HepG2 (cell line): ENCODE data around the gene CPS1. TPM values are rescaled to one million over a fixed set of nuclear protein-coding genes. Genes with fewer than 3 reads are reported as not detected.

ENCODE experiments used
- ARID5B ChIP-seq: IDR thresholded peaks from 2 replicates; pipeline ENCODE4 v1.4.0; 2020; ENCODE audit warnings: mild to moderate bottlenecking, missing genetic modification reagents
- ATF3 ChIP-seq: sonication (generic); formaldehyde crosslinking; IDR thresholded peaks from 2 replicates; pipeline ENCODE4 v1.4.0; 2020; ENCODE audit warnings: missing genetic modification reagents
- CEBPB ChIP-seq: IDR thresholded peaks from 2 replicates; pipeline ENCODE4 v1.6.1; 2011; ENCODE audit warnings: low read depth, low read length, improper control_type of control experiment, borderline replicate concordance
- E2F5 ChIP-seq: sonication (generic); formaldehyde crosslinking; conservative IDR thresholded peaks from 2 replicates; pipeline ENCODE4 v1.4.0; 2020; ENCODE audit warnings: missing genetic modification reagents
- KDM5A ChIP-seq: fragments of 200-600 bp; sonication (generic); IDR thresholded peaks from 2 replicates; pipeline ENCODE4 v1.7.0; 2018; ENCODE audit warnings: antibody characterized with exemption, mild to moderate bottlenecking, low read length, borderline replicate concordance
- MED13 ChIP-seq: sonication (generic); formaldehyde crosslinking; IDR thresholded peaks from 2 replicates; pipeline ENCODE4 v1.5.0; 2020; ENCODE audit warnings: missing genetic modification reagents
- MYC ChIP-seq: sonication (generic); formaldehyde crosslinking; IDR thresholded peaks from 2 replicates; pipeline ENCODE4 v1.9.0; 2021; ENCODE audit warnings: missing genetic modification reagents, borderline replicate concordance
- POLR2A ChIP-seq, 2 experiments: IDR thresholded peaks; 2 replicates each; pipeline ENCODE4 v1.6.1; 2011; ENCODE audit warnings: low read depth in 2 of 2, low read length in 2 of 2, mild to moderate bottlenecking in 1 of 2, moderate library complexity in 1 of 2; ENCODE audit not compliant: insufficient read depth in 1 of 2
- SOX5 ChIP-seq: IDR thresholded peaks from 2 replicates; pipeline ENCODE4 v1.6.1; 2016; ENCODE audit warnings: borderline replicate concordance
- SP1 ChIP-seq, 2 experiments: fragments of 450-650 bp in 1 of 2; sonication (generic) in 1 of 2; formaldehyde crosslinking in 1 of 2; IDR thresholded peaks; 2 replicates each; pipeline versions ENCODE4 v1.4.0 to v1.6.1; 2016 to 2020; ENCODE audit warnings: missing genetic modification reagents in 1 of 2
- ZBTB10 ChIP-seq: sonication (generic); formaldehyde crosslinking; IDR thresholded peaks from 2 replicates; pipeline ENCODE4 v1.4.0; 2020; ENCODE audit warnings: missing genetic modification reagents, borderline replicate concordance
- ZBTB20 ChIP-seq: sonication (generic); formaldehyde crosslinking; IDR thresholded peaks from 2 replicates; pipeline ENCODE4 v1.8.1; 2023; ENCODE audit warnings: missing genetic modification reagents, low read depth, mild to moderate bottlenecking, borderline replicate concordance
- ZNF143 ChIP-seq: sonication (generic); formaldehyde crosslinking; IDR thresholded peaks from 2 replicates; pipeline ENCODE4 v1.4.0; 2020; ENCODE audit warnings: missing genetic modification reagents
- ZNF260 ChIP-seq: sonication (generic); formaldehyde crosslinking; IDR thresholded peaks from 2 replicates; pipeline ENCODE4 v1.4.0; 2020; ENCODE audit warnings: missing genetic modification reagents, low read depth, mild to moderate bottlenecking, borderline replicate concordance
- ZNF367 ChIP-seq: sonication (generic); formaldehyde crosslinking; IDR thresholded peaks from 2 replicates; pipeline ENCODE4 v1.4.0; 2020; ENCODE audit warnings: missing genetic modification reagents, borderline replicate concordance
- ZNF674 ChIP-seq: sonication (generic); formaldehyde crosslinking; IDR thresholded peaks from 2 replicates; pipeline ENCODE4 v1.5.0; 2020; ENCODE audit warnings: low read depth, mild to moderate bottlenecking, missing genetic modification reagents
- ZSCAN22 ChIP-seq: sonication (generic); formaldehyde crosslinking; IDR thresholded peaks from 2 replicates; pipeline ENCODE4 v1.4.0; 2020; ENCODE audit warnings: mild to moderate bottlenecking, missing genetic modification reagents
- ZSCAN5A ChIP-seq: sonication (generic); formaldehyde crosslinking; IDR thresholded peaks from 2 replicates; pipeline ENCODE4 v1.8.0; 2022; ENCODE audit warnings: mild to moderate bottlenecking, missing genetic modification reagents, borderline replicate concordance
- polyA plus RNA-seq, 8 experiments: library from polyadenylated mRNA; depleted of rRNA in 3 of 8; stranded (reverse) in 7 of 8; unstranded in 1 of 8; fragments of >200 nt; fragmentation: Illumina TruSeq in 4 of 8; extraction: Trizol in 4 of 8; gene quantifications; 2 replicates each; pipeline versions ENCODE4 v1.2.1 to v1.2.3, GENCODE V29; 2011 to 2016; ENCODE audit warnings: low read depth in 4 of 8, missing spikeins in 1 of 8, mixed read lengths in 1 of 8; ENCODE audit not compliant: insufficient read depth in 1 of 8
- total RNA-seq, 5 experiments: library from RNA; depleted of rRNA; stranded (reverse); fragments of >200 nt; fragmentation: Illumina TruSeq; extraction: Trizol; gene quantifications; 2 replicates each; pipeline ENCODE4 v1.2.3, GENCODE V29; 2016; ENCODE audit warnings: low read depth in 1 of 5

The CPS1 gene
- total and polyA plus RNA-seq, 2 of the 13 experiments (the other 11 are each of a cell fraction or from before 2014, with no cell fraction given), result 24.4 to 51.7 TPM

GRCh38 chr2:210539578-210540416 is 16.6 kb upstream of the CPS1 start (continued):
- peak; percentile 22; the same call in 1 of the 2 replicates for TF ChIP-seq ARID5B (CRISPR knock-in tag)
- TF ChIP-seq ZSCAN5A, result no peak
- no peak for TF ChIP-seq ZSCAN22
- TF ChIP-seq ZNF143, result no peak
- no peak for TF ChIP-seq ZBTB10 (CRISPR knock-in tag)
- TF ChIP-seq POLR2A (IDR thresholded peaks at IDR 0.05; ENCODE audit: insufficient read depth in 1 of 2, low read depth in 2 of 2, low read length in 2 of 2), result no peak
- TF ChIP-seq ZNF260 (CRISPR knock-in tag), result no peak
- TF ChIP-seq SOX5, result peak; percentile 4; the same call in 1 of the 2 replicates
- TF ChIP-seq E2F5, result no peak
- TF ChIP-seq ZNF674 (CRISPR knock-in tag), result no peak
- no peak for TF ChIP-seq MED13 (CRISPR knock-in tag)
- TF ChIP-seq KDM5A, result no peak; the same call in 1 of the 2 replicates
- no peak for TF ChIP-seq ZBTB20 (CRISPR knock-in tag)
- no peak for TF ChIP-seq ZNF367 (CRISPR knock-in tag)
- no peak for TF ChIP-seq SP1 (IDR thresholded peaks at IDR 0.05)
- no peak for TF ChIP-seq SP1 (CRISPR knock-in tag; IDR thresholded peaks at IDR 0.05)
- TF ChIP-seq ATF3 (CRISPR knock-in tag), result no peak
- no peak for TF ChIP-seq CEBPB
- no peak for TF ChIP-seq MYC (CRISPR knock-in tag)
